ENCODE results near the gene GNG4.

GNG4 gene

GRCh38 chr1:235613602-235614001 is 36.0 kb downstream of the GNG4 start:
- no peaks in the 10 kb centered on the region for H3K9me3 ChIP-seq (ENCODE audit: insufficient read depth, low read depth, low read length)
- H4K20me1 ChIP-seq (ENCODE audit: insufficient read depth, low read length, poor library complexity, severe bottlenecking): no peaks in the 10 kb centered on the region
- no peak for TF ChIP-seq CTCF (conservative IDR thresholded peaks at IDR 0.05; ENCODE audit: low read length)
- no peak for TF ChIP-seq EZH2phosphoT487 (IDR thresholded peaks at IDR 0.05; ENCODE audit: borderline replicate concordance)
- no peaks in the 10 kb centered on the region for H3K27me3 ChIP-seq (ENCODE audit: insufficient read depth, low read length, poor library complexity, severe bottlenecking)
- no peak overlapping the region for H3K4me2 ChIP-seq (ENCODE audit: low read depth, low read length, poor library complexity, severe bottlenecking)
- H3K4me1 ChIP-seq (ENCODE audit: insufficient read depth, low read length, poor library complexity, severe bottlenecking): no peaks in the 10 kb centered on the region
- no peaks in the 10 kb centered on the region for H3K9me2 ChIP-seq (replicated peaks; ENCODE audit: low read depth, low read length)
- no peak overlapping the region for H3K4me3 ChIP-seq (ENCODE audit: low read length, poor library complexity, severe bottlenecking)
- H3K79me2 ChIP-seq (ENCODE audit: insufficient read depth, low read length): no peaks in the 10 kb centered on the region
- no peak overlapping the region for H3K9ac ChIP-seq (ENCODE audit: low read depth, low read length, poor library complexity, severe bottlenecking)
- no peak overlapping the region for H2AFZ ChIP-seq (ENCODE audit: low read length)
- H3K36me3 ChIP-seq (ENCODE audit: insufficient read depth, low read length): no peaks in the 10 kb centered on the region
- H3F3A ChIP-seq (ENCODE audit: low read depth): no peaks in the 10 kb centered on the region

- TF ChIP-seq CTCF (conservative IDR thresholded peaks at IDR 0.05; ENCODE audit: low read length) (no peak), EZH2phosphoT487 (IDR thresholded peaks at IDR 0.05; ENCODE audit: borderline replicate concordance) (no peak)
- no peaks in the 10 kb centered on the region for H4K20me1 ChIP-seq (ENCODE audit: insufficient read depth, low read length, poor library complexity, severe bottlenecking)
- H3K4me3 ChIP-seq (ENCODE audit: low read length, poor library complexity, severe bottlenecking): no peak overlapping the region
- no peaks in the 10 kb centered on the region for H3F3A ChIP-seq (ENCODE audit: low read depth)
- H3K27me3 ChIP-seq (ENCODE audit: insufficient read depth, low read length, poor library complexity, severe bottlenecking): no peaks in the 10 kb centered on the region
- no peak overlapping the region for H3K4me2 ChIP-seq (ENCODE audit: low read depth, low read length, poor library complexity, severe bottlenecking)
- no peaks in the 10 kb centered on the region for H3K9me2 ChIP-seq (replicated peaks; ENCODE audit: low read depth, low read length)
- no peaks in the 10 kb centered on the region for H3K36me3 ChIP-seq (ENCODE audit: insufficient read depth, low read length)
- H2AFZ ChIP-seq (ENCODE audit: low read length): no peak overlapping the region
- H3K4me1 ChIP-seq (ENCODE audit: insufficient read depth, low read length, poor library complexity, severe bottlenecking): peaks cover 7% of the 10 kb centered on the region
- H3K9me3 ChIP-seq (ENCODE audit: insufficient read depth, low read depth, low read length): no peaks in the 10 kb centered on the region
- H3K9ac ChIP-seq (ENCODE audit: low read depth, low read length, poor library complexity, severe bottlenecking): no peak overlapping the region
- no peaks in the 10 kb centered on the region for H3K79me2 ChIP-seq (ENCODE audit: insufficient read depth, low read length)
These were observed 36.8 kb downstream of the GNG4 start for GRCh38 chr1:235612761-235613160.

- TF ChIP-seq EZH2phosphoT487 (IDR thresholded peaks at IDR 0.05; ENCODE audit: borderline replicate concordance) (no peak), CTCF (conservative IDR thresholded peaks at IDR 0.05; ENCODE audit: low read length) (no peak)
- Histone ChIP-seq H3K4me2 (ENCODE audit: low read depth, low read length, poor library complexity, severe bottlenecking) (no peak overlapping the region), H2AFZ (ENCODE audit: low read length) (no peak overlapping the region), H3K4me1 (ENCODE audit: insufficient read depth, low read length, poor library complexity, severe bottlenecking) (peaks cover 14% of the 10 kb centered on the region), H3K4me3 (ENCODE audit: low read length, poor library complexity, severe bottlenecking) (no peak overlapping the region), H3K27me3 (ENCODE audit: insufficient read depth, low read length, poor library complexity, severe bottlenecking) (no peaks in the 10 kb centered on the region), H3K9me3 (ENCODE audit: insufficient read depth, low read depth, low read length) (no peaks in the 10 kb centered on the region), H3K9me2 (replicated peaks; ENCODE audit: low read depth, low read length) (no peaks in the 10 kb centered on the region), H3K79me2 (ENCODE audit: insufficient read depth, low read length) (no peaks in the 10 kb centered on the region), H4K20me1 (ENCODE audit: insufficient read depth, low read length, poor library complexity, severe bottlenecking) (no peaks in the 10 kb centered on the region), H3F3A (ENCODE audit: low read depth) (no peaks in the 10 kb centered on the region), H3K9ac (ENCODE audit: low read depth, low read length, poor library complexity, severe bottlenecking) (no peak overlapping the region), H3K36me3 (ENCODE audit: insufficient read depth, low read length) (no peaks in the 10 kb centered on the region)
These were observed 39.4 kb downstream of the GNG4 start for GRCh38 chr1:235610157-235610556.

Data from Loucy (cell line).